HG03457 (cell line): Measurements from ENCODE around the gene PRAC2.

Experiments used
- ATAC-seq: cut with Tn5 transposase; IDR thresholded peaks from one replicate; pipeline ENCODE4 v1.9.1; 2021; ENCODE audit warnings: moderate number of reproducible peaks; ENCODE audit not compliant: unreplicated experiment

Gene PRAC2

DNA sequence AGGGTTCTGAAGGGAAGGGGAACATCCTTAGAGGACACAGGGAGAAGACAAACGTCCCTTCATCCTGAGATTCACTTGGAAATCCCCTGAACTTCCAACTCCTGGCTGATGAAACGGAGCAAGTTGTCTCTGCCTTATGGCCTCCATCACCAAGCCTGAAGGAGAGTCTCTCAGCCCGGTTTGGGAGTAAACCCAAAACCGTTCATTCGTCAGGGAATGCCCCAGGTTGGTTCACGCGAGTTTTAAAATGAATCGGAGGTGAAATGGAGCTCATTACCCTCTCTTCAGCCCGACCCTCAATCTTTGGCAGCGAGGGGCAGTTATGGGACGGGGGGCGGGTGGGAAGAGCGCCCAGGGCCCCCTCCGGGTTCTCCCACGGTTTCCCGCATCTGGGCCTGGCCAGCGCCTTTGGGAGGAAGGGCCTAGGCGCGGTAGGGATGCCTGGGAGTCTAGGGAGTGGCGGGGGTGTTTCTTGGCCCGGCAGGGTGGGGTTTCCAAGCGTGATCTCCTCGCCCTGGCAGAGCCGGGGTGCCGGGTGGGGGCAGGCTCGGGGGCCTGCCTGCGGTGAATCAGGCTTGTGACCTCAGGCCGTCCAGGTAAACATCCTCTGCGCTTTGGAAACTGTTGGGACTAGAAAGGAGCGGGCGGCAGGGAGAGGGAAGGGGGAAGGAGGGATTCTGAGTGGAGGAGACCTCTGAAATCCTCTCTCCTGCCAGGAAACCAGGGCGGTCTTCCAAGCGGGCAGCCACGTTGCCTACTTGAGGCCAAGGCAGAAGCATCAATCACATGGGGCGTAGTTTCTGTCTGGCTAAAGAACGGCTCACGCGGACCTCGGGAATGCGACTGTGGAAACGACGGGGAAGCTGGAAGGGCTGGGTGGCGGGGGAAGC lies 29.7 kb downstream of the PRAC2 start:
- no peak for ATAC-seq

DNA sequence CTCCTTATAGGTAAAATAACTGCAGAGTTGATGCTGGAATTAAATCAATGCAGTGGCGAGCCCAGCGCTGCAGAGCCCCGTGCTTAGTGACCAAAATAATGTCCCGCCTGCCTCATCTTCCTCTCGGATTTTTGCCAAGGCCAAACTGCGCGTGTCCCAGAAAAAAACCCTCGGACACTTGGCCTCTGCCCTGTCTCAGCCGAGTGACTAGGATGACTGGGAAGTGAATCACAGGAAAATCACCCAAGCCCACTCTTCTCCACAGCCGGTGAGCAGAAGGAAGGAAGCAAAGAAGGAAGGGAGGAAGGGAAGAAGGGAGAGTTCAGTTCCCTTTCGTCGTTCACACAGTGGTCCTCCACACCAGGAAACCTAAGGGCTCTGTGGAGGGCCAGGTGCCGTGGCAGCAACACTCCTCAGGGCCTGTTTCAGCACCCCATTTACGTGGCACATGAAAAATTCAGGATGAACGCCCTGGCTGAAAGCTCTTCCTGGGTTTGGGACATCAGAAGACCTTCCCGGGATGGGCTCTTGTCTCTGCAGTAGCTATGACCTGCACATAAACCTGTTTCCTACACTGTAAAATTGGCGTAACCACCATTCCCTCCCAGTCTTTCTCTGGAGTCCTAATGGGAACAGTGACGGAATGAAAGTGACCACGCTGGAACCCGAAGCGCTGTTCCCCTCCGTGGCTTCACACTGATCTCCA lies 31.0 kb downstream of the PRAC2 start:
- ATAC-seq = no peak

DNA sequence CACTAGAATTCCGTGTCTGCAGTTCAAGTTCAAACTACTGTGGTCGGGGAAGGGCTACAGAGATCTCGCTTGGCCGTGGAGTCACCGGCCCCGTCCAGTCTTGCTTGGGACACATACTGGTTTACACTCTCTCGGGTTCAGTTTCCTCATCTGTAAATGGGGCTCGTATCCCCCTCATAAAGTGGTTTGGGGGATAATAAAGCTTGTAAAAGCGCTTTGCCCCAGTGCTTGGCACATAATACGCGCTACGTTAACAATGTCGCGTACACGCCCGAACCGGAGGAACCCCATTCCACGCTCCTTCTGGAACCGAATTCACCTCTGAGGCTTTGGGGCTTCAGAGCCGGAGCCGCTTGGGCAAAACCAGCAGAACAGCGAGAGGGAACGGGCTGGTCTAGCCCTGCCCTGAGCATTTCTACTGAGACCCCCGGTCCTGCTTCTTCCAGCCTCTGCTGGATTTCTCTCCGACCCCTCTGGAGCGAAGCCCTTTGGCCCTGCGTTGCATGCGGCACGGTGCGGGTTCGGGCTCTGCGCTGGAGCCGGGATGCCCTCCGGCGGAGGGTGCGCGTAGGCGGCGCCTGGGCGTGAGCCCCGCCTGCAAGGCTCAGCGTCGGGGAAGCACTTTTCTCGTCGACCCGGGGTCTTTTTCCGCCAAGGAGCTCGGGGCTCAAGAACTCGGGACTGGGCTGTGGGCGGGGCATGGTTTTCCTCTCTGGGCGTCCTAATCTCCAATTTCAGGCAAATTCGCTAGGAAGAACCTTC lies 31.7 kb downstream of the PRAC2 start:
- ATAC-seq = no peak

DNA sequence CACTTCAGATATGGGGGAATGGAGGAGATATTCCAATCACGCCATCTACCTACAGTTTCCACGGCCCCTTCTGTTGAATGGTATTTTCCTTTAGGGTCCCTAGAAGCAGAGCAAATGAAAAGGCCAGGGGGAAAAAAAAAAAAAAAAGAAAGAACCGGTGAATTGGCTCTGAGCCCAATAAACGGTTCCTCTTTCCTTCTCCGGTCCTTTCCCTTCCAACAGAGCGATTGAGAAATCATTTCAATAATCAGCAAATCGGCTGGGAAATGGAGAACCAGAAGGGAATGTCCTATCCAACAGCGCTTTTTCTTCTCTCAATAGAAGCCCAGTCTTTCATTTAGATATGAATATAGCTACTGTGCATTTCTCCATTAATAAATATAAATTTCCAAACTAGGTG lies 32.4 kb downstream of the PRAC2 start:
- ATAC-seq = no peak

DNA sequence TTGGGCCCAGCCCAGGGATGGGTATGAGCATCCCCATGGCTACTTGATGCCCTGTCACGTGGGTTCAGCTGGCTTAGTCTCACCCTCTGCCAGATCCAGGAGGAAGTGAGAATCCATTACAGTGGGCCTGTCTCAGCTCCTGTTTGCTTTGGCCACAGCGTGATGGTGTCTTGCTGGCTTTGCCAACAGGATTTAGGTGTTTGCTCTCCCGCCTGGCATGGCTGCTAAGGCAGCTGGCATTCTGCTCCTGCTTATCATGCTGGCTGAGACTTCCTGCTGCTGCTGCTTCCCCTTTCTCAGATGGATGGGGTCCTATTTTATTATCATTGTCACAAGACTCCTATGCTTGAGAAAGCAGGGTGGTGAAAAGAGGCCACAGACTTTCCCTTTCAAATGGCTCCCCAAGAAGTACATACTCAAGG lies 33.9 kb downstream of the PRAC2 start:
- no peak for ATAC-seq

DNA sequence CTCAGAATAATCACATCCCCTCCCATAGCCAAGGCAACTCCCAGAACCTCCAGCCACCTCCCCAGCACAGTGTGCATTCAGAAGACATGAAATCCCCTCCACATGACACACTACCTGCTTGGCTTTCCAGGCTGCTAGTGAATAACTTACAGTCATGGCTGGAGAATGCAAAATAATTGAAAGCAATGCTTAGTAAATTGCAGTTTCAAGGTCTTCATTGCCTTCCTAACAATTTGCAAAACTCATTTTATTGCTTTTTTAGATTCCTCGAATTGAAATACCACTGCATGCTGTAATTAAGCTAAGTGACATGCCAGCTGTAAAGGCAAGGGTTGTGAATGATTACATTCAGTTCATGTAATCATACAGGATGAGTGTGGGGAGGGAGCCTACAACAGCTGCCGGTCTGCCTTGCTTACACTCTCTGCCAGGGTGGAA lies 34.6 kb downstream of the PRAC2 start:
- no peak for ATAC-seq

DNA sequence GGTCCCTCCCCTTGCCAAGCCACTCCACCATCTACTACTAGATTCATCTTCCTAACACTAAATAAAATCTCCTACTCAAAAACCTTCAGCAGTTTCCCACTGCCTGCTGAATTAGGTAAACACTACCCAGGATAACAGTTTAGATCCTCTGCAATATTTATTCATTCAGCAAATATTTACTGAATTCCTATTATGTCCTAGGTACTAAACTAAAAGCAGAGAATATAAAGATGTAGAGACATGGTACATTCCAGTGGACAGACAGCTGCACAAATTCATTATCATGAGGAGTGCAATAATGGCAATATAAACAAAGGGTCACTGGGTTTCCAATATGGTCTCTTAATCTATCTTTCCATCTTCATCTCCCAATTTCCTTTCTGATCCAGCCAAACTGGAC lies 36.3 kb downstream of the PRAC2 start:
- ATAC-seq = no peak

DNA sequence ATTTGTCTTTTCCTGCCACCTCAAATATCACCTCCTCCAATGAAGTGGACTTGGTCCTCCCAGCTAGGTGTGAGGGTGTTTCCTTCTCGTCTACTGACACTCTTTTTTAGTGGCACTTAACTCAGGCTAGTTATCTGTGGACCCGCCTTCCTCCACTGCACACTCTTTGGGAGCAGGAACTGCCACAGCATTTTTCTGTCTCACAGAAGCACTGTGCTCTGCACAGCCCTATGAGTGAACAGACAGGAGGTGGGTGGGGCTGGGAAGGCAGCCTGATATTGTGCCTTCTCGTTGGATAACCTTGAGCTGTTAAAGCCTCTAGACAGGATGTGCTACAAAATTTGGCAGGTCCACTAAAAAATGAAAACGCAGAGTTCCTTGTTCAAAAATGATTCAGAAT lies 37.4 kb downstream of the PRAC2 start:
- ATAC-seq = no peak

GRCh38 chr17:48761114-48761513 lies 38.1 kb downstream of the PRAC2 start:
- no peak for ATAC-seq

DNA sequence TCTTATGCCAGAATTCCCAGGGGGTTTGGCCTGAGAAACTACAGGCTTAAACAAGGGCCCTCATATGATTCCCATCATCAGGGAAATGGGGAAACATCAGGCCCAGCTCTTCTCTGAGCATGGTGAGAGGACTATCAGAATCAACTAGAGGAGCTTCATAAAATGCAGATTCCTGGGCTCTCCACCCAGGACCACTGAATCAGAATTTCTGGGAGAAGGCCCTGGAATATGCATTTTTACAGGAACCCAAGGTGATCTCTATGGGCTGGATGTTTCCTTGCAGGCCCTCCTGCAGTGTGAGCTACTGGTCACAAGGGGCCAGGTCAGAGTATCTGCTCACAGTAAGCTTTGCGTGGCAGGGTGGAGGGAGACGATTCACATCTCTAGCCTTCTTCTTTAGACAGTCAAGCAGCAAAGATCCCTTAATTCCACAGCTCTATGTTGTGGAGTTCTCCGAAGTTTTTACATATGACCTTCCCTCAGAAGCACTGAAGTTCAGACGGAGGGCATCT lies 44.3 kb downstream of the PRAC2 start:
- no peak for ATAC-seq

- no peak for ATAC-seq
Measured at GRCh38 chr17:48769009-48769675, 46.2 kb downstream of the PRAC2 start.

DNA sequence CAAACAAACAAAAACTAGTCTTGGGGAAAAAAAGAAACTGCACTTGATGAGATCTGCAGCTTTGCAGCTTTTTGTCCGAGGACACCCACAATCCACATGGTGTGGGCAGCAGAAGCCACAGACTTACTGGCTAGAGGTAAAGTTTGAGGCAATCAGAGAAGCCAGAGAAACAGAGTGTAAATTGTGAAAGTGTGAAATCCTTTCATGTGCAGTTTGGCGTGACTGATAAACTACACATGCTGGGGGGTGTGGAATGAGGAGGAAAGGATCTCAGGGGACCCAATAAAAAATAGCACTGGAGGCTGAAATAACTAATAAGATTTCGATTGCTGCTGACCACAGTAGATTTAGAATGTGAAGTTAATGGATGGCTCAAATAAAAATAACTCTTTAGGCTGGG lies 48.0 kb downstream of the PRAC2 start:
- no peak for ATAC-seq

GRCh38 chr17:48773245-48773644 lies 50.3 kb downstream of the PRAC2 start:
- no peak for ATAC-seq
